ENCODE measurements around the gene SLC25A19.

SLC25A19 gene

DNA sequence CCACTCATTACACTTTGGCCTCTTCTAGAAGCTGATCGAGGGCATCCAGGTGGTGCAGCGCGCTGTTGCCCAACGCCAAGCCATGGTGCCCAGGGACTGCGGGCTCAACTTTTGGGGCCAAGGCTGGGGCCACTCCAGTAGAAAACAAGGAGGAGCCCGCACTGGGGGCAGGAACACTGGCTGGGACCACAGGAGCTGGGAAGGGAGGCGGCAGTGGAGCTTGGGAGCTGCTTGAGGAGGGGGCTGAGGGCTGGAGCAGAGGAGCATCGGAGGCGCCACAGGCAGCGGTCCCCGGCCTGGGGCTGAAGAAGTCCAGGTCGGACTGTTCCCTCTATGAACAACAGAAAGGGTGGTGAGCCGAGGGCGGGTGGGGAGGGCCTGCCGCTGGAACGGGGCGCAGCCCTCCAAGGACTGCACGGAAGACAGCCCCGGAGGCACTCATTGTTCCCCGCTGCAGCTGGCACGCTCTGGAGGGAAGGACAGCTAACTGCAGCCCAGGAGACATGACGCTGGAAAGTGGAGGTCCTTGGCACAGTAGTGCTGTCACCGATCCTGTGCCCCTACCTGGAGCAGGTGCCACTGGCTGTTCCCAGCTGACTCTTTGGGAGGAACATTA is 49.3 kb downstream of the SLC25A19 start:
- no peak for DNase-seq

DNA sequence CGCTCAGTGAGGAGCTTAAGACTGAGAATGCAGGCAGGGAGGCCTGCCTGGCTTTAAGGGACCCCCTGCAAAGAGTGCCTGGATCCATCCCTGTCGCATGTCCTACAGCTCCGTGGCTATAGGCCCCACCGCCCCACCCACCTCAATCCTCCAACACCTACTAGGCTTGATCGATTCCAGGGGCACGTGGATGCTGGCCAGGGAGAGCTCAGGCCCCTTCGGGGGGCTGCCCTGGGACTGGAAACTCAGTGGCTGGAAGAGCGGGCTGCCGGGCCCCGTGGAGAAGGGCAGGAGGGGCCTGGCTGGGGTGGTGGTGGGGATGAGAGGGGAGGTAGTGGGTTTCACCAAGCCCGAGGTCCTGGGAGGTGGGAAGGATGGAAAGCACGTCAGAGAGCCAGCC is 50.0 kb downstream of the SLC25A19 start:
- DNase-seq = no peak

DNA sequence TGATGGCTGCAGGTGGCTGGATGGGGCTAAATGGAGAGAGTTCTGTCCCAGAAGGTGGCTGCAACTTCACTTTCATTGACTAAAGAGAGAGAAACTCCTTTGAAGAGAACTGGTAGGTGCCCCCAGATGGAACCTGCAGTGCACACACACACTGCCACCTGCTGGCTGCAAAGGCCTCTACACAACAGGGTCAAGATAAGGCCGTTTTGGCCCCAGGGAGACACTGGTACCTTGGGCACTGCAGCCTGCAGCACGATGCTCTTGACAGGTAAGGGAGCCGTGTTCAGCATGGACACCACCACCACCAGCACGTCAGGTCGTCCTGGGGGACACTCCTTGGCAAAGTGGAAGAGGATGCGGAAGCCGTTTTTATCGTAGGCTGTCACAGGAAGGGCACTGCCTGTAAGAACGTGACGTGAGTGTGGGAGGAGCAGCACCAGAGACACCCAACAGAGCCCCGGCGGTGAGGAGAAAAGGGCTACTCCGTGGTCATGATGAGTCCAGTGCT is 50.5 kb downstream of the SLC25A19 start:
- no peak for DNase-seq

DNA sequence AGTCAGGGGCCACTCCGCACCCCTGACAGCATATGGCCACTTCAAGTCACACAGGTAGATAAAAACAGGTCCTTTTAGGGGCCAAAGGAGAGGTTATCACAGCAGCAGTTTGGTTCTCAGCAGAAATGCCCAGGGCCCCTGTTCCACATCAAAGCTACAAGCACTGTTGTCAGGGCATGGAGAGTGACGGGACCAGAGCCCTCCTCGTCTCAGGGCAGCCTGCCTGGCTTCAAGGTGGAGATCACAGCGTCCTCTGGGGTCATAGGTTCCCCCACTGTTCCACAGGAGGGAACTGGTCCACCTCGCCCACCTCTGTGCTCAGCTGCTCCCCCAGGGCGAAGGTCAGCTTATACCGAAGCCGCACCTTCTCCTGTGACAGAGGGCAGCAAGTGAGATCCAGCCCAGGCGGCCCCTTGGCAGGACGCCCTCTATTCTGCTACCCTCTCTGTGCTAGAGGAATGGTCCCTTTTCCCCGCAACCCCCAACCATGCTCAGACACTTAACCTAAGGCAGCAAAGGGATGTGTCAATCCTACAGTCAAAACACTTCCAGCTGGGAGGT is 51.1 kb downstream of the SLC25A19 start:
- DNase-seq = no peak

DNA sequence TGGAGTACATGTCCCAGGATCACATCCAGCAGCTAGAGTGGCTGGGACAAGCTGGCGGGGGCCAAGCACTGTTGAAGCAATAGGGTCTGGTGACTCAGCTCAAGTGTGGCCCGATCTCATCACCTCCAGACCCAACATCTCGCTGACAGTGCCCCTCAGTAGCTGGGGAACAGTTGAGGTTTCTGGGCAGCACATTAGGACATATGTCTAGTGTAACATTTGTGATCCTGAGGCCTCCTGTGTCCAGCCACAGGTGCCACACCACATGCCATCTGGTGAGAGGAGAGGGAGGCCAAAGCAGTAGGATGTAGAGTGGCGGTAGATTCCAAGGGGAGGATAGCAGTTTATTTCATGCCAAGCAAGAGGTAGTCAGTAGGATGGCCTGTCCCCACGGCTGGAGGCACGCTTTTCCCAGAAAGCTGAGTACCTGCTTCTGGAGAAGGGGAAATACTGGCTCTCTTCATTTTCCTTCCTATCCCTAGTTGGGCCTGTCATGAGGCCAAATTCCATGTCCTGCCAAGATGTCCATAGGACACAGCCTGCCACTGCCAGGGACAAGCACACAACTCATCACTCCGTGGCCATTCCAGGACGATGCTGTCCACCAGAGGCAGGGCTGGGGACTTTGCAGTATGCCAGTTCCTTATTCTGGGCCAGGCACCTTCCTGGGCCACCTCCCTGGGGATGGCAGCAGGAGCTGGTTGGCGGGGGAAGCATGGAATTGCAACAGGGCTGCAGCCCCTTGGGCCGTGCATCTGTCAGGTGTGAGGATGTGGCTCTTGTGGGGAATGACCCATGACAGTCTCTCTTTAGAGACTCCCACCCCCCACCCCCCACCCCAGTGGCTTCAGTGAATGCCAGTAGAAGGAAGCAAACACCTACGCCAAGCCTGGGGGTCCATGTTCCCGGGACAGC is 51.9 kb downstream of the SLC25A19 start:
- DNase-seq = no peak

DNA sequence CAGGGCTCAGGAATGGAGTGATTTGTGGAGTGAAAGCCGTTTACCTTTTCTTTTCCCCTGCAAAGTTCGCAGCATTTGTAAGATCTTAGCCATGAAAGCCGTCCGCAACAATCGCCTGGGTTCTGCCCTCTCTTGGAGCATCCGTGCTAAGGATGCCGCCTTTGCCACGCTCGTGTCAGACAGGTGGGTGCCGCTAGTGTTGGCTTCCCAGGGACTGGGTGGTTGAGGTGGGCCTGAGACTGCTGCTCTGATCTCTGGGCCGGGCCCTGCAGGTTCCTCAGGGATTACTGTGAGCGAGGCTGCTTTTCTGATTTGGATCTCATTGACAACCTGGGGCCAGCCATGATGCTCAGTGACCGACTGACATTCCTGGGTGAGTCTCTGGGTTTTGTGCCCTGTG is 56.4 kb downstream of the SLC25A19 start:
- DNase-seq = no peak

DNA sequence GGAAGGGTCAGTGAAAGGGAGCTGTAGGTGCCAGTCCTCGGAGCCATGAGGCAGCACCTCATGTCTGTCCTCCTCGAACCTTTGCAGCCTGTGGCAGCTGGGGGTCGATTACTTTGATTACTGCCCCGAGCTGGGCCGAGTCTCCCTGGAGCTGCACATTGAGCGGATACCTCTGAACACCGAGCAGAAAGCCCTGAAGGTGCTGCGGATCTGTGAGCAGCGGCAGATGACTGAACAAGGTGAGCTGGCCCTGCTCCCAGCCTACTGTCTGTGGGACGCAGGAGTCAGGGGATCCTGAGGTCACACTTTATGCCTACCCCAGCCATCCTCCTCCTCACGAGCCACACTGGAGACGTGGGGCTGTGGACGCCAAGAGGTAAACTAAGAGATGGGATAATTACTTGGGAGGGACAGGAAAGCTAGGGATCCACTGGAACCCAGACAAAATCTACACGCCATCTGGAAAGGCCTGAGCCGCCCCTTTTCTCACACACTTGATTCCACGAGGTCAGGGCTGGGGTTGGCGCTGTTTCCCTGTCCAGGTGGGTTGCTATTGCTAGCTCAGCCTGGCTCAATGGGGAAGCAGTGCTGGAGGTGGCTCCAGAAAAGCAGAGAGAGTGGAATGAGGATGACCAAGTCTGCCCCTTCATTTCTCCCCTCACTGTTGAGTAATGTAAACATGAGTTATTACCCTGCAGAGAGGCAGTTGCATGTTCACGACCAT is 57.3 kb downstream of the SLC25A19 start:
- DNase-seq = no peak

DNA sequence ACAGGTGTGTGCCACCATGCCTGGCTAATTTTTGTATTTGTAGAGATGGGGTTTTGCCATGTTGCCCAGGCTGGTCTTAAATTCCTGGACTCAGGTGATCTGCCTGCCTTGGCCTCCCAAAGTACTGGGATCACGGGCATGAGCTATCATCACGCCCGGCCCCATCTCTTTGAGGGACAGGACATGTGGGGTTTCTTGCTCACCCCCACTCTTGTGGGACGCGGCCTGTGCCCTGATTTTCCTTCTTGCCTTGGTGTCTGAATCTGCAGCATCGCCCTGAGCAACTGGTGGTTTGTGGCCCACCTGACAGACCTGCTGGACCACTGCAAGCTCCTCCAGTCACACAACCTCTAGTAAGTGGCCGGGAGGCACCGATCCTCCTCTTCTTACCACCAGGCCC is 58.2 kb downstream of the SLC25A19 start:
- DNase-seq = no peak

DNA sequence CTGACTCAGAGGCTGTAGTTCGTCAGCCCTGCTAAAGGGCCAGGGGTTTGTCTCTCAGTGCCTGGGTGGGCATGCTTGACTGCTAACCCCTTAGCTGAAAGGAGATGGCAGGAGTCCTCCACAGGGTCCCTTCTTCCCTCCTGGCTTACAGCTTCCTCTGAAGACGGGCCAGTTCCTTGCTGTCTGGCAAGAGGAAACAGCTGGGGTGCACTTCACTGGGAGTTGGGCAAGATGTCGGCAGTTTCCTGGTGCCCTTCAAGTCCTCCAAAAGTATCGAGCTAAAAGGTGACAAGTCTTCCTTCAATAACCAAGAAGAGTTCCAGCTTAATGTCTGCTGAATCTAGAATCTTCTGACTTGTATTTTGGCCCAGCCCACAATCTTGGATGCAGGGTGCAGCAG is 60.4 kb downstream of the SLC25A19 start:
- no peak for DNase-seq

DNA sequence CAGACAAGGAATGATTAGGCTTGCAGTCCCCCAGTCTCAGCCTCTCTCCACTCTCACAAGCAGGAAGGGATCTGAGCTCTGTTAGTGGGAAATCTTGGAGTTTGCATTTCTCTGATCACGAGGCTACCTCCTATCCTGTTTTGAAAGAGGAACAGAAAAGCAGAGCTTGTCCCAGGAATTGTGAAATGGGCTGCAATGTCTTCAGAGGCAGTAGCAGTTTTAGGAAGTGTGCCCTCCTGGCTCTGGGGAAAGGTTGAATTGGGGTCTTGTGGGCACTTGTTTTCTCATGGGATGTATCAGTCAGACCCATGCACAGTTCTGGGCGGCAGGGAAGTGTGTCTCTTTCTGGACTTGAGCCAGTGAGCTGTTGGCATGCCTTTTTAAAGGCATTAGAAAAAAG is 60.9 kb downstream of the SLC25A19 start:
- DNase-seq = no peak

DNA sequence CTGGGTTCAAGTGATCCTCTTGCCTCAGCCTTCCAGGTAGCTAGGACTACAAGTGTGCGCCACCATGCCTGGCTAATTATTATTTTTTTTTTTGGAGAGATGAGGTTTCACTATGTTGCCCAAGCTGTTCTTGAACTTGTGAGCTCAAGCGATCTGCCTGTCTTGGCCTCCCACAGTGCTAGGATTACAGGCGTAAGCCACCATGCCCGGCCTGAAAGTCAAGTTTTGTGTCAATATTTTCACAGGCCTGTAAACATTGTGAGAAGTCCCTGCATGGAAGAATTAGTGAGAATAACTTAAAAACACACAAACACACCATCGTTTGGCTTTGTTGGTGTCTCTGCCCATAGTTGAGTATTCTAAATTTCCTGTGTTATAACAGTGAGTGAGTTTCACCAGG is 61.5 kb downstream of the SLC25A19 start:
- no peak for DNase-seq

DNA sequence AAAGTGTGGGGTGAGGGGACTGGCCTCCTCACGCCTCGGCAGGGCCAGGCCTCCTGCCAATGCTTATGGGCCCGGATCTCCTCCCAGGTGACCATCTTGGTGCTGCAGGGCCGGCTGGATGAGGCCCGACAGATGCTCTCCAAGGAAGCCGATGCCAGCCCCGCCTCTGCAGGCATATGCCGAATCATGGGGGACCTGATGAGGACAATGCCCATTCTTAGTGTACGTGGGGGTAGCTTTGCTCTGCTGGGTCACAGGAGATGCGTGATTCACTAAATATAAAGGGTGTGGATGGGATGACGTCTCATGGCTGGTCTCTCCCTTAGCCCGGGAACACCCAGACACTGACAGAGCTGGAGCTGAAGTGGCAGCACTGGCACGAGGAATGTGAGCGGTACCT is 64.2 kb downstream of the SLC25A19 start:
- no peak for DNase-seq

All from NCI-H2029 (cell line).